HG03064 (cell line): Measurements from ENCODE around the gene TMEM143.
"Not testable (repeated sequence)": the region's sequence is repeated elsewhere in the genome, so short reads cannot be mapped to it uniquely, and the experiment has no call there.

ENCODE experiments used
- ATAC-seq: cut with Tn5 transposase; IDR thresholded peaks from one replicate; pipeline ENCODE4 v1.9.1; 2021; ENCODE audit warnings: low read depth; ENCODE audit not compliant: unreplicated experiment

Gene TMEM143

GRCh38 chr19:48332662-48333466, 30.9 kb downstream of the TMEM143 start:
- ATAC-seq: peak; percentile 50

GRCh38 chr19:48332351-48332661, 31.4 kb downstream of the TMEM143 start:
- no peak for ATAC-seq

DNA sequence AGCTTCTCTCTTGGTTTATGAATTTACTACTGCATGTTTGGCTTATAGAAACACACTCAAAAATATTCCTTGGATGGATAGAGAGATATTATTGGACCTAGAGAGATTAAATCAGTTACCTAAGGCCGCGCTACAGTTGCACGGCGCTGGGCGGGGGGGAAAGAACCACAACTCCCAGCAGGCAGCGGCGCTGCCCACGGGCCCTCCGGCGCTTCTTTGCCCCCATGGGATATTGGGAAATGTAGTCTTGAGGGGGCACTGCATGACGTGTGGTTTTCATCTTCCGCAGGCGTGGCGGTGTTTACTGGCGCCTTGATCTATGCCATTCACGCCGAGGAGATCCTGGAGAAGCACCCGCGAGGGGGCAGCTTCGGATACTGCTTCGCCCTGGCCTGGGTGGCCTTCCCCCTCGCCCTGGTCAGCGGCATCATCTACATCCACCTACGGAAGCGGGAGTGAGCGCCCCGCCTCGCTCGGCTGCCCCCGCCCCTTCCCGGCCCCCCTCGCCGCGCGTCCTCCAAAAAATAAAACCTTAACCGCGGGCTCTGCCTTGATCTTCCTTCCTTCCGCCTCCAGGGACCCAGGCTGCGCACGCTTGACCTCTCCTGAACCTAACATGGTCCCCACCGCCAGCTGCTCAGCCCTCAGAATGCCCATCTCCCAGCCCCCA, 33.6 kb downstream of the TMEM143 start:
- ATAC-seq: no peak

GRCh38 chr19:48329167-48329891, 34.4 kb downstream of the TMEM143 start:
- ATAC-seq: no peak

DNA sequence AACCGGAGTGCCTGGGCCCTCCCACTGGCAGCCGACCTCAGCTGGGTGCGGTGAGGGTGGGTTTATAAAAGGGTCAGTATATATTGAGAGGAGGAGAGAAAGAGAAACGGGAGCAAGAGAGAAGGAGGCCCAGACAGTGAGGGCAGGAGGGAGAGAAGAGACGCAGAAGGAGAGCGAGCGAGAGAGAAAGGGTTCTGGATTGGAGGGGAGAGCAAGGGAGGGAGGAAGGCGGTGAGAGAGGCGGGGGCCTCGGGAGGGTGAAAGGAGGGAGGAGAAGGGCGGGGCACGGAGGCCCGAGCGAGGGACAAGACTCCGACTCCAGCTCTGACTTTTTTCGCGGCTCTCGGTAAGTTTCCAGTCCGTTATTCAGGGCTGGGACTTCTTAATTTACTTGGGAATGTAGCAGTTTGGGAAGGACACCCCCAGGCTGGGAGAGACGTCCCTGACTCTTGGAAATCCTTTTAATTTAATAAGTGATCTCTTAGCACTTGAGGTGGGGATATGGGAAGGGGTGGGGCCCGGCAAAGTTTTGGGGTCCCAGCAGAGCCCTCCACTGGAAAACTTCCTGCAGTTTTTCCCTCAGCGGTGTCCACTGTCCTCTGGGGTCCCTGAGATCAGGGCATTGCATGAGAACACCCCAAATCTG, 38.4 kb downstream of the TMEM143 start, which contains the start of gene EMP3:
TSS of gene EMP3 (plus strand) at position 288 of the 646 bp plus-strand sequence. CDS start 1,293 bp downstream, outside the sequence.
- no peak for ATAC-seq

- peak; percentile 50 for ATAC-seq
Observed at GRCh38 chr19:48321622-48322591, 41.8 kb downstream of the TMEM143 start.

- ATAC-seq: peak; percentile 39
Observed at GRCh38 chr19:48321372-48321621, 42.4 kb downstream of the TMEM143 start.

GRCh38 chr19:48319647-48320541, 43.8 kb downstream of the TMEM143 start:
- no peak for ATAC-seq

GRCh38 chr19:48318286-48318987, 45.3 kb downstream of the TMEM143 start:
- no peak for ATAC-seq

DNA sequence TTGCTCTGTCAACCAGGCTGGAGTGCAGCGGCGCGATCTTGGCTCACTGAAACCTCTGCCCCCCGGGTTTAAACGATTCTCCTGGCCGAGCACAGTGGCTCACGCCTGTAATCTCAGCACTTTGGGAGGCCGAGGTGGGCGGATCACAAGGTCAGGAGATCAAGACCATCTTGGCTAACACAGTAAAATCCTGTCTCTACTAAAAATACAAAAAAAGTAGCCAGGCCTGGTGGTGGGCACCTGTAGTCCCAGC, 46.1 kb downstream of the TMEM143 start:
- ATAC-seq: not testable (repeated sequence)

GRCh38 chr19:48315712-48316111, 48.0 kb downstream of the TMEM143 start:
- no peak for ATAC-seq

GRCh38 chr19:48311384-48311783, 52.4 kb downstream of the TMEM143 start:
- no peak for ATAC-seq

- no peak for ATAC-seq
Observed at GRCh38 chr19:48310227-48310626, 53.5 kb downstream of the TMEM143 start.

GRCh38 chr19:48309731-48310130, 54.0 kb downstream of the TMEM143 start:
- ATAC-seq: not testable (repeated sequence)

GRCh38 chr19:48308631-48309586, 54.8 kb downstream of the TMEM143 start:
- ATAC-seq: no peak

DNA sequence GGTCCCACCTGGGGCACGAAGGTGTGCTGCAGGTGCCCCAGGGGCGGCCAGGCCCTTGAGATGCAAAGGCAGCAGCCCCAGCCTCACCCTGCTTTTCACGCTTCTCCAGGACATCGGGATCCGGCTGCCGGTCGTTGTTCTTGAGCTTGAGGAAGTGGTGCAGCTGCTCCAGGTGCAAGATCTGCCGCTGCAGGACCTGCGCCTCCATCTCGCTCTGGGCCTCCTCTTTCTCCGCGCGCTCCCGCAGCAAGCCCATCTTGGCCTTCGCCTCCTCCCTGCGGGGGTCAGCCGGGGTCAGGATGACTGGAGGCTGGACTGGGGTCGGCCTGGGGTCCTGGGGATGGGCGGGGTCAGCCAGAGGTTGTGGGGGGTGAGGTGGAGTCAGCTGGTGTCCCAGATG, 59.9 kb downstream of the TMEM143 start:
- ATAC-seq: no peak

- no peak for ATAC-seq
Observed at GRCh38 chr19:48303367-48303766, 60.4 kb downstream of the TMEM143 start.

DNA sequence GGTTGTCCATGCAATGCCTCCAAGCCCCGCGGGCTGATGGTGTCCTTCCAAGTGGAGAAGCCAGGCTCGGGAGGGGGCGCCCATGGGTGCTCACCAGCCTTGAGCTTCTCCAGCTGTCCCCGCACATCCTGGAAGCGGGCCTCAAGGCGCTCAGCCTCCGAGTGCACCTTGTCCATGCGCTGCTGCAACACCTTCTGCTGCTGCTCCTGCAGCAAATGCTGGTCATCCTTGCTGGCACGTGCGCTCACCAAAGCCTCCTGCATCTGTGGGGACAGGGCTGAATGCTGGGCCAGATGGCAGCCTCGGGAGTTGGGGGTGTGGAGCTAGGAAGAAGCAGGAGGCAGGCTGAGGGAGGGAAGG, 61.2 kb downstream of the TMEM143 start:
- no peak for ATAC-seq
